Measurements from ENCODE around the gene CCSER2.

DNA sequence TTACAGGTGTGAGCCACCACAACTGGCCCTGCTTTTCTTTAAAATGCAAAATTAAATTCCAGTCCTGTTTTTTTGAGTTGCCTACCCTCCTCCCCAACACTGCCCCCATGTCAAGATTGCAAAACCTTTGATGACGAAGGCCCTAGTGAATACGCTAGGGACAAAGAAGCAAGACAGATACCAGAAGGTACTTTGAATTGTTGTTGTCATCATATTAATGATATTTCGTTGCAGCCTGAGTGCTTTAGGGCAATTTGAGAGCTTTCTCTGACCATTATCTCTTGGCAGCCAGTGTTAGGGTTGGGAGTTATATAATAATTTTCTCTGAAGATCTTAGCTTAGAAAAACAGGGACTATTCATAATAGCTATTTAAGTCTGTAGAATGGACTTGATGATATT lies 7.1 kb downstream of the CCSER2 start:
- TF ChIP-seq, protein P1, sequence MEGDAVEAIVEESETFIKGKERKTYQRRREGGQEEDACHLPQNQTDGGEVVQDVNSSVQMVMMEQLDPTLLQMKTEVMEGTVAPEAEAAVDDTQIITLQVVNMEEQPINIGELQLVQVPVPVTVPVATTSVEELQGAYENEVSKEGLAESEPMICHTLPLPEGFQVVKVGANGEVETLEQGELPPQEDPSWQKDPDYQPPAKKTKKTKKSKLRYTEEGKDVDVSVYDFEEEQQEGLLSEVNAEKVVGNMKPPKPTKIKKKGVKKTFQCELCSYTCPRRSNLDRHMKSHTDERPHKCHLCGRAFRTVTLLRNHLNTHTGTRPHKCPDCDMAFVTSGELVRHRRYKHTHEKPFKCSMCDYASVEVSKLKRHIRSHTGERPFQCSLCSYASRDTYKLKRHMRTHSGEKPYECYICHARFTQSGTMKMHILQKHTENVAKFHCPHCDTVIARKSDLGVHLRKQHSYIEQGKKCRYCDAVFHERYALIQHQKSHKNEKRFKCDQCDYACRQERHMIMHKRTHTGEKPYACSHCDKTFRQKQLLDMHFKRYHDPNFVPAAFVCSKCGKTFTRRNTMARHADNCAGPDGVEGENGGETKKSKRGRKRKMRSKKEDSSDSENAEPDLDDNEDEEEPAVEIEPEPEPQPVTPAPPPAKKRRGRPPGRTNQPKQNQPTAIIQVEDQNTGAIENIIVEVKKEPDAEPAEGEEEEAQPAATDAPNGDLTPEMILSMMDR (IDR thresholded peaks at IDR 0.05): no peak
- TF ChIP-seq POLR2A (IDR thresholded peaks at IDR 0.05): no peak

Data from right lobe of liver (tissue), 4 donors.